ENCODE data around the gene KRTAP12-1. TPM values are rescaled to one million over a fixed set of nuclear protein-coding genes. Genes with fewer than 3 reads are reported as not detected.

The KRTAP12-1 gene
- polyA plus RNA-seq = not detected

GRCh38 chr21:44681861-44682579 lies at the start of gene KRTAP12-1:
TSS of gene KRTAP12-1 (minus strand) at chr21:44682163. CDS start at chr21:44682123, 40 bp downstream.
- no peak within 1 kb of the TSS for H3K27ac ChIP-seq (ENCODE audit: low read depth, low read length)
- WGBS, 3 donors = 67 to 79% (median 74%) methylated on average over 23 of the region's 23 CpGs

- H3K27ac ChIP-seq (ENCODE audit: low read depth, low read length) = no peak overlapping the region
- 59 to 66% (median 64%) methylated on average over 9 of the region's 9 CpGs for WGBS, 3 donors
These were observed 49.1 kb upstream of the KRTAP12-1 start for GRCh38 chr21:44730951-44731579.

- 85 to 94% (median 90%) methylated on average over 7 of the region's 7 CpGs for WGBS, 3 donors
- H3K27ac ChIP-seq (ENCODE audit: low read depth, low read length) = no peak overlapping the region
These were observed 48.0 kb upstream of the KRTAP12-1 start for GRCh38 chr21:44730028-44730395.

- H3K27ac ChIP-seq (ENCODE audit: low read depth, low read length) = no peak overlapping the region
- 89 to 93% (median 90%) methylated on average over 21 to 23 of the region's 23 CpGs for WGBS, 3 donors
These were observed 47.5 kb upstream of the KRTAP12-1 start for GRCh38 chr21:44729336-44730027.

GRCh38 chr21:44728716-44729115 lies 46.8 kb upstream of the KRTAP12-1 start:
- no peak overlapping the region for H3K27ac ChIP-seq (ENCODE audit: low read depth, low read length)
- 79 to 93% (median 93%) methylated on average over 14 of the region's 14 CpGs for WGBS, 3 donors

GRCh38 chr21:44727757-44728156 lies 45.8 kb upstream of the KRTAP12-1 start:
- H3K27ac ChIP-seq (ENCODE audit: low read depth, low read length) = no peak overlapping the region
- whole genome bisulfite sequencing, 3 donors = 65 to 68% (median 67%) methylated on average over 9 of the region's 9 CpGs

- H3K27ac ChIP-seq (ENCODE audit: low read depth, low read length) = no peak overlapping the region
- 89 to 96% (median 95%) methylated on average over 8 of the region's 8 CpGs for WGBS, 3 donors
These were observed 45.4 kb upstream of the KRTAP12-1 start for GRCh38 chr21:44727321-44727720.

GRCh38 chr21:44726826-44727225 lies 44.9 kb upstream of the KRTAP12-1 start:
- WGBS, 3 donors = 69 to 74% (median 74%) methylated on average over 6 of the region's 6 CpGs
- H3K27ac ChIP-seq (ENCODE audit: low read depth, low read length) = no peak overlapping the region

GRCh38 chr21:44724926-44725325 lies 43.0 kb upstream of the KRTAP12-1 start:
- 90 to 94% (median 93%) methylated on average over 14 of the region's 14 CpGs for WGBS, 3 donors
- no peak overlapping the region for H3K27ac ChIP-seq (ENCODE audit: low read depth, low read length)

GRCh38 chr21:44724196-44724595 lies 42.2 kb upstream of the KRTAP12-1 start:
- 85 to 89% (median 86%) methylated on average over 7 of the region's 7 CpGs for WGBS, 3 donors
- H3K27ac ChIP-seq (ENCODE audit: low read depth, low read length) = no peak overlapping the region

GRCh38 chr21:44723177-44724131 lies 41.5 kb upstream of the KRTAP12-1 start:
- H3K27ac ChIP-seq (ENCODE audit: low read depth, low read length) = no peak overlapping the region
- WGBS, 3 donors = 19 to 20% (median 19%) methylated on average over 61 of the region's 61 CpGs

- WGBS, 3 donors = 48 to 50% (median 49%) methylated on average over 5 of the region's 5 CpGs
- H3K27ac ChIP-seq (ENCODE audit: low read depth, low read length) = no peak overlapping the region
These were observed 40.8 kb upstream of the KRTAP12-1 start for GRCh38 chr21:44722731-44723130.

GRCh38 chr21:44720170-44720569 lies 38.2 kb upstream of the KRTAP12-1 start:
- WGBS, 3 donors = 74 to 87% (median 87%) methylated on average over 2 of the region's 2 CpGs
- no peak overlapping the region for H3K27ac ChIP-seq (ENCODE audit: low read depth, low read length)

- H3K27ac ChIP-seq (ENCODE audit: low read depth, low read length) = no peak overlapping the region
- WGBS, 3 donors = 48 to 62% (median 51%) methylated on average over 6 of the region's 6 CpGs
These were observed 36.6 kb upstream of the KRTAP12-1 start for GRCh38 chr21:44718571-44718970.

GRCh38 chr21:44718093-44718492 lies 36.1 kb upstream of the KRTAP12-1 start:
- WGBS, 3 donors = 44 to 49% (median 47%) methylated on average over 2 of the region's 2 CpGs
- no peak overlapping the region for H3K27ac ChIP-seq (ENCODE audit: low read depth, low read length)

GRCh38 chr21:44716984-44717383 lies 35.0 kb upstream of the KRTAP12-1 start:
- H3K27ac ChIP-seq (ENCODE audit: low read depth, low read length) = no peak overlapping the region

GRCh38 chr21:44714905-44715304 lies 32.9 kb upstream of the KRTAP12-1 start:
- 14 to 21% (median 17%) methylated on average over 8 of the region's 8 CpGs for WGBS, 3 donors
- H3K27ac ChIP-seq (ENCODE audit: low read depth, low read length) = no peak overlapping the region

GRCh38 chr21:44713846-44714245 lies 31.9 kb upstream of the KRTAP12-1 start:
- 69 to 86% (median 86%) methylated on average over 10 of the region's 10 CpGs for WGBS, 3 donors
- no peak overlapping the region for H3K27ac ChIP-seq (ENCODE audit: low read depth, low read length)
